A673 (cell line): ENCODE data around the gene DPYSL4. TPM values are rescaled to one million over a fixed set of nuclear protein-coding genes. Genes with fewer than 3 reads are reported as not detected.
"Not testable (repeated sequence)": the region's sequence is repeated elsewhere in the genome, so short reads cannot be mapped to it uniquely, and the experiment has no call there.

Experiments
- BruUV-seq: library from RNA; stranded (reverse); fragments of 400-500 nt; replicated peaks from 2 replicates; lab custom pipeline; 2021; lab: Mats Ljungman, UMichigan
- CTCF ChIA-PET: fragments of 300-600 bp; sonication (Branson Sonifier 250); formaldehyde crosslinking; loops from one replicate; lab custom pipeline; 2022; ENCODE audit warnings: antibody characterized with exemption; lab: Charles Lee
- POLR2A ChIA-PET: fragments of 300-600 bp; sonication (Branson Sonifier 250); formaldehyde crosslinking; loops from one replicate; lab custom pipeline; 2022; ENCODE audit warnings: antibody characterized with exemption; ENCODE audit not compliant: low non-redundant PET; lab: Charles Lee
- DNase-seq: peaks from one replicate; pipeline ENCODE4 v3.0.0-alpha.2; 2015; ENCODE audit warnings: low spot score
- H3K27ac ChIP-seq: fragments of 200-600 bp; sonication (generic); 2 replicates; pipeline ENCODE4 v1.5.1; 2016; ENCODE audit warnings: mixed run types, low read depth, mild to moderate bottlenecking, mixed read lengths, antibody characterized with exemption, low read length; ENCODE audit not compliant: poor library complexity, severe bottlenecking
- H3K27me3 ChIP-seq: fragments of 200-600 bp; sonication (generic); replicated peaks from 2 replicates; pipeline ENCODE4 v1.6.1; 2017; ENCODE audit warnings: mixed run types, low read depth, mild to moderate bottlenecking, mixed read lengths, antibody characterized with exemption, low read length; ENCODE audit not compliant: insufficient read depth, poor library complexity
- H3K36me3 ChIP-seq: fragments of 200-600 bp; sonication (generic); 2 replicates; pipeline ENCODE4 v1.6.1; 2016; ENCODE audit warnings: mixed run types, mild to moderate bottlenecking, mixed read lengths, antibody characterized with exemption, low read length; ENCODE audit not compliant: insufficient read depth, poor library complexity, severe bottlenecking
- H3K4me1 ChIP-seq: fragments of 200-600 bp; sonication (generic); 2 replicates; pipeline ENCODE4 v1.6.1; 2017; ENCODE audit warnings: mixed run types, mild to moderate bottlenecking, mixed read lengths, antibody characterized with exemption, low read length; ENCODE audit not compliant: insufficient read depth, poor library complexity, severe bottlenecking
- H3K4me3 ChIP-seq: fragments of 200-600 bp; sonication (generic); 2 replicates; pipeline ENCODE4 v1.5.1; 2016; ENCODE audit warnings: low read depth, mixed run types, mild to moderate bottlenecking, mixed read lengths, low read length; ENCODE audit not compliant: poor library complexity, severe bottlenecking
- H3K9me3 ChIP-seq: fragments of 200-600 bp; sonication (generic); 2 replicates; pipeline ENCODE4 v1.6.1; 2016; ENCODE audit warnings: mixed run types, low read depth, mild to moderate bottlenecking, mixed read lengths, antibody characterized with exemption, low read length; ENCODE audit not compliant: poor library complexity, severe bottlenecking
- CTCF ChIP-seq: fragments of 300-800, 200-600 bp; sonication (generic); conservative IDR thresholded peaks from 2 replicates; pipeline ENCODE4 v1.5.1; 2017; ENCODE audit warnings: low read depth, mild to moderate bottlenecking, antibody characterized with exemption, low read length, moderate library complexity, mixed read lengths
- EZH2 ChIP-seq: fragments of 200-600 bp; sonication (generic); IDR thresholded peaks from 2 replicates; pipeline ENCODE4 v1.6.1; 2017; ENCODE audit warnings: borderline replicate concordance, low read depth, mild to moderate bottlenecking, mixed read lengths, antibody characterized with exemption, low read length; ENCODE audit not compliant: poor library complexity, severe bottlenecking
- intact Hi-C: fragments of 100-400 bp; cut with micrococcal nuclease; formaldehyde crosslinking; loops from one replicate; pipeline ENCODE4 v1.10.0; 2022; ENCODE audit not compliant: unreplicated experiment
- total RNA-seq: library from RNA; stranded (reverse); gene quantifications from 2 replicates; pipeline ENCODE4 v1.2.3, GENCODE V29; 2021

Gene DPYSL4
- total RNA-seq, 1 experiment from 2014 or later, result 13.1 TPM

- DNase-seq, result no peak
- no peak overlapping the region for H3K4me3 ChIP-seq
- H3K27me3 ChIP-seq, result no peaks in the 10 kb centered on the region
- CTCF ChIA-PET, result no interaction called here
- no peak overlapping the region for H3K27ac ChIP-seq
- no peaks in the 10 kb centered on the region for H3K36me3 ChIP-seq
- TF ChIP-seq EZH2 (no peak), CTCF (no peak)
- intact Hi-C loops, result no loop called here
- POLR2A ChIA-PET, result no interaction called here
- no peaks in the 10 kb centered on the region for H3K9me3 ChIP-seq
- no TSS peak for BruUV-seq
- H3K4me1 ChIP-seq, result no peaks in the 10 kb centered on the region
Observed at GRCh38 chr10:132158122-132158741, 28.5 kb upstream of the DPYSL4 start.

GRCh38 chr10:132158823-132159222 is 27.9 kb upstream of the DPYSL4 start:
- H3K27ac ChIP-seq, result no peak overlapping the region
- CTCF ChIA-PET, result no interaction called here
- H3K4me3 ChIP-seq, result no peak overlapping the region
- intact Hi-C loops, result no loop called here
- no peak for DNase-seq
- BruUV-seq, result no TSS peak
- H3K4me1 ChIP-seq, result no peaks in the 10 kb centered on the region
- H3K36me3 ChIP-seq, result no peaks in the 10 kb centered on the region
- H3K27me3 ChIP-seq, result no peaks in the 10 kb centered on the region
- POLR2A ChIA-PET, result no interaction called here
- TF ChIP-seq EZH2 (no peak), CTCF (no peak)
- no peaks in the 10 kb centered on the region for H3K9me3 ChIP-seq

- H3K36me3 ChIP-seq, POLR2A ChIA-PET, BruUV-seq, CTCF ChIA-PET, H3K27ac ChIP-seq, H3K4me1 ChIP-seq, H3K4me3 ChIP-seq, H3K27me3 ChIP-seq, intact Hi-C loops, H3K9me3 ChIP-seq: not testable (repeated sequence)
- peak; percentile 50 for DNase-seq
Observed at GRCh38 chr10:132159302-132160230, 27.2 kb upstream of the DPYSL4 start.

GRCh38 chr10:132160231-132160630 is 26.5 kb upstream of the DPYSL4 start:
- H3K4me3 ChIP-seq, H3K27ac ChIP-seq, DNase-seq, BruUV-seq, H3K4me1 ChIP-seq, H3K36me3 ChIP-seq, intact Hi-C loops, H3K9me3 ChIP-seq, POLR2A ChIA-PET, H3K27me3 ChIP-seq, CTCF ChIA-PET: not testable (repeated sequence)

- CTCF ChIA-PET, H3K9me3 ChIP-seq, POLR2A ChIA-PET, intact Hi-C loops, DNase-seq, H3K4me3 ChIP-seq, H3K27ac ChIP-seq, H3K36me3 ChIP-seq, H3K27me3 ChIP-seq, H3K4me1 ChIP-seq, BruUV-seq: not testable (repeated sequence)
Observed at GRCh38 chr10:132160834-132161622, 25.7 kb upstream of the DPYSL4 start.
